ENCODE data around the gene TMEM135.

TMEM135 gene

GRCh38 chr11:87201376-87201775 lies 163.6 kb downstream of the TMEM135 start:
- FAIRE-seq, result no peak

GRCh38 chr11:87203907-87204602 lies 166.3 kb downstream of the TMEM135 start:
- FAIRE-seq, result no peak

- FAIRE-seq, result no peak
Observed at GRCh38 chr11:87212891-87213290, 175.2 kb downstream of the TMEM135 start.

- FAIRE-seq, result no peak
Observed at GRCh38 chr11:87213444-87213843, 175.7 kb downstream of the TMEM135 start.

GRCh38 chr11:87215236-87215635 lies 177.5 kb downstream of the TMEM135 start:
- FAIRE-seq, result no peak

- no peak for FAIRE-seq
Observed at GRCh38 chr11:87219266-87219665, 181.5 kb downstream of the TMEM135 start.

- FAIRE-seq, result no peak
Observed at GRCh38 chr11:87223816-87224215, 186.1 kb downstream of the TMEM135 start.

GRCh38 chr11:87224486-87224885 lies 186.8 kb downstream of the TMEM135 start:
- no peak for FAIRE-seq

- FAIRE-seq, result no peak
Observed at GRCh38 chr11:87228820-87229219, 191.1 kb downstream of the TMEM135 start.

GRCh38 chr11:87230995-87231394 lies 193.3 kb downstream of the TMEM135 start:
- no peak for FAIRE-seq

- no peak for FAIRE-seq
Observed at GRCh38 chr11:87232320-87232719, 194.6 kb downstream of the TMEM135 start.

- no peak for FAIRE-seq
Observed at GRCh38 chr11:87235366-87235765, 197.6 kb downstream of the TMEM135 start.

GRCh38 chr11:87236368-87236767 lies 198.6 kb downstream of the TMEM135 start:
- no peak for FAIRE-seq

- FAIRE-seq, result no peak
Observed at GRCh38 chr11:87239001-87239400, 201.3 kb downstream of the TMEM135 start.

- no peak for FAIRE-seq
Observed at GRCh38 chr11:87239531-87239930, 201.8 kb downstream of the TMEM135 start.

GRCh38 chr11:87251560-87251959 lies 213.8 kb downstream of the TMEM135 start:
- no peak for FAIRE-seq

GRCh38 chr11:87252869-87253268 lies 215.1 kb downstream of the TMEM135 start:
- no peak for FAIRE-seq

GRCh38 chr11:87254562-87254961 lies 216.8 kb downstream of the TMEM135 start:
- no peak for FAIRE-seq

- no peak for FAIRE-seq
Observed at GRCh38 chr11:87255589-87255988, 217.9 kb downstream of the TMEM135 start.

GRCh38 chr11:87256694-87257340 lies 219.1 kb downstream of the TMEM135 start:
- no peak for FAIRE-seq

- no peak for FAIRE-seq
Observed at GRCh38 chr11:87258171-87258833, 220.6 kb downstream of the TMEM135 start.

- FAIRE-seq, result no peak
Observed at GRCh38 chr11:87259736-87260135, 222.0 kb downstream of the TMEM135 start.

- FAIRE-seq, result no peak
Observed at GRCh38 chr11:87260811-87261210, 223.1 kb downstream of the TMEM135 start.

GRCh38 chr11:87263264-87263838 lies 225.6 kb downstream of the TMEM135 start:
- FAIRE-seq, result no peak
